ENCODE measurements around the gene LURAP1L. TPM values are rescaled to one million over a fixed set of nuclear protein-coding genes. Genes with fewer than 3 reads are reported as not detected.
A peak's percentile ranks its signal among the peaks of the same experiment; 100 is the strongest.

LURAP1L gene
- total and polyA plus RNA-seq, 2 of the 4 experiments (the other 2 are of a cell fraction), result 6.1 to 10.6 TPM

DNA sequence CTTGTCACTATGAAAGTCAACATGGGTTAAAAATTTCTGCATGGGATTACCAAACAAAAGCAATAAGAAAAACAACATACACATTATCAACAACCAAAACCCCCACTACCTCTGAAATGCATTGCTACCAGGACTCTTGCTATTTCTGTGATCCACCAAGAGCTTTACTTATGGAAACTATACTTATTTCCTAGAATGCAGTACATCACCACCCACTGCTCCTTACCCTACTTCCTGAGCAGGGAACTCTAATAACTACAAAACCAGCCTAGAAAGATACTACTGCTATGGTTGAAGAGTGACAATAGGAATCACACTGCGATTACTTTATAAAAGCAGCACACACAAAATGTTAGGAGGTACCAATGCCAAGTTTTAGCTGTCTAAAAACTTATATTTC lies 22.2 kb downstream of the LURAP1L start:
- no peak overlapping the region for H2BK20ac ChIP-seq (ENCODE audit: low read depth, low read length)

More for the DNA sequence above, 22.2 kb downstream of the LURAP1L start:
- H3K4me2 ChIP-seq (ENCODE audit: low read depth, low read length), result no peak overlapping the region
- H3K36me3 ChIP-seq (ENCODE audit: control insufficient read depth, insufficient read depth, low read length), result no peaks in the 10 kb centered on the region; the same call in 1 of the 2 replicates
- WGBS, 2 experiments (ENCODE audit: extremely low coverage in 2 of 2, insufficient read length in 1 of 2), result no CpG with 5 or more reads among the region's 1 CpG
- no peak overlapping the region for H2BK120ac ChIP-seq (ENCODE audit: low read depth, low read length)
- ChIA-PET CTCF (interaction anchor here (1.2 to 1.3 kb wide), 2 partner anchors 13 to 21 kb away, joined by 3 to 4 read pairs; no protein-coding TSS in a partner anchor), POLR2A (ENCODE audit: unreplicated experiment) (no interaction called here)
- TF ChIP-seq, protein P1, sequence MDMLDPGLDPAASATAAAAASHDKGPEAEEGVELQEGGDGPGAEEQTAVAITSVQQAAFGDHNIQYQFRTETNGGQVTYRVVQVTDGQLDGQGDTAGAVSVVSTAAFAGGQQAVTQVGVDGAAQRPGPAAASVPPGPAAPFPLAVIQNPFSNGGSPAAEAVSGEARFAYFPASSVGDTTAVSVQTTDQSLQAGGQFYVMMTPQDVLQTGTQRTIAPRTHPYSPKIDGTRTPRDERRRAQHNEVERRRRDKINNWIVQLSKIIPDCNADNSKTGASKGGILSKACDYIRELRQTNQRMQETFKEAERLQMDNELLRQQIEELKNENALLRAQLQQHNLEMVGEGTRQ (IDR thresholded peaks at IDR 0.05; ENCODE audit: low read depth, low read length), result no peak
- TF ChIP-seq MAFK (IDR thresholded peaks at IDR 0.05; ENCODE audit: low read depth, low read length), result no peak
- no peak for TF ChIP-seq RAD21 (IDR thresholded peaks at IDR 0.05; ENCODE audit: low read length)
- TF ChIP-seq RCOR1 (IDR thresholded peaks at IDR 0.05; ENCODE audit: insufficient replicate concordance, low read length), result no peak
- TF ChIP-seq, protein P2, sequence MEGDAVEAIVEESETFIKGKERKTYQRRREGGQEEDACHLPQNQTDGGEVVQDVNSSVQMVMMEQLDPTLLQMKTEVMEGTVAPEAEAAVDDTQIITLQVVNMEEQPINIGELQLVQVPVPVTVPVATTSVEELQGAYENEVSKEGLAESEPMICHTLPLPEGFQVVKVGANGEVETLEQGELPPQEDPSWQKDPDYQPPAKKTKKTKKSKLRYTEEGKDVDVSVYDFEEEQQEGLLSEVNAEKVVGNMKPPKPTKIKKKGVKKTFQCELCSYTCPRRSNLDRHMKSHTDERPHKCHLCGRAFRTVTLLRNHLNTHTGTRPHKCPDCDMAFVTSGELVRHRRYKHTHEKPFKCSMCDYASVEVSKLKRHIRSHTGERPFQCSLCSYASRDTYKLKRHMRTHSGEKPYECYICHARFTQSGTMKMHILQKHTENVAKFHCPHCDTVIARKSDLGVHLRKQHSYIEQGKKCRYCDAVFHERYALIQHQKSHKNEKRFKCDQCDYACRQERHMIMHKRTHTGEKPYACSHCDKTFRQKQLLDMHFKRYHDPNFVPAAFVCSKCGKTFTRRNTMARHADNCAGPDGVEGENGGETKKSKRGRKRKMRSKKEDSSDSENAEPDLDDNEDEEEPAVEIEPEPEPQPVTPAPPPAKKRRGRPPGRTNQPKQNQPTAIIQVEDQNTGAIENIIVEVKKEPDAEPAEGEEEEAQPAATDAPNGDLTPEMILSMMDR (conservative IDR thresholded peaks at IDR 0.05; ENCODE audit: low read depth, low read length), result no peak
- no peak overlapping the region for H3K27ac ChIP-seq (ENCODE audit: insufficient read depth, low read length)
- peak overlapping the region; percentile 52; the same call in 1 of the 2 replicates for H4K5ac ChIP-seq (ENCODE audit: low read depth, low read length)
- no peak overlapping the region for H3K56ac ChIP-seq (ENCODE audit: extremely low read depth, insufficient read depth, low read length)
- intact Hi-C loops (cut with micrococcal nuclease) (no loop called here), dilution Hi-C loops (cut with HindIII; ENCODE audit: low sequenced_read_pairs, unreplicated experiment) (no loop called here), in situ Hi-C loops (cut with MboI; ENCODE audit: low sequenced_read_pairs) (no loop called here)
- no peaks in the 10 kb centered on the region for H3K9me3 ChIP-seq (ENCODE audit: control insufficient read depth, insufficient read depth, low read length)
- no peaks in the 10 kb centered on the region for H3K27me3 ChIP-seq (ENCODE audit: control insufficient read depth, insufficient read depth, low read length)
- H2AK9ac ChIP-seq (replicated peaks; ENCODE audit: low read depth, low read length, poor library complexity), result no peak overlapping the region
- peaks cover 0 to under 1% of the 10 kb centered on the region in 2 experiments; a peak in 1 of 4 replicates for H3K79me1 ChIP-seq (ENCODE audit: low read depth in 1 of 2, low read length in 2 of 2)
- no TSS peak for BruUV-seq (replicated peaks)
- no peak overlapping the region for H3K14ac ChIP-seq (replicated peaks; ENCODE audit: low read depth, low read length)
- peaks cover 3% of the 10 kb centered on the region; the same call in 1 of the 2 replicates for H3K4me1 ChIP-seq (ENCODE audit: control insufficient read depth, insufficient read depth, low read length)
- H3K23ac ChIP-seq (ENCODE audit: low read depth, low read length), result no peak overlapping the region
- no peak overlapping the region for H2BK5ac ChIP-seq (ENCODE audit: low read depth, low read length, poor library complexity, severe bottlenecking)
- H3K4ac ChIP-seq (ENCODE audit: low read depth, low read length), result no peak overlapping the region
- H2AK5ac ChIP-seq (ENCODE audit: low read depth, low read length), result no peak overlapping the region
- peak overlapping the region in 1 of 2 experiments; percentile 26; a peak in 1 of 4 replicates for H4K8ac ChIP-seq (ENCODE audit: low read depth in 2 of 2, low read length in 2 of 2)
- no peak for DNase-seq
- no peak overlapping the region for H2BK15ac ChIP-seq (ENCODE audit: low read depth, low read length)
- ATAC-seq (ENCODE audit: low read depth), result no peak
- no peak overlapping the region for H2AFZ ChIP-seq (replicated peaks; ENCODE audit: low read length, poor library complexity)
- H3K9ac ChIP-seq (ENCODE audit: low read depth, low read length), result no peak overlapping the region
- H3K9me1 ChIP-seq (ENCODE audit: insufficient read depth, low read length), result no peaks in the 10 kb centered on the region
- peak overlapping the region; percentile 33 for H3K18ac ChIP-seq (ENCODE audit: low read depth, low read length)
- no peaks in the 10 kb centered on the region for H4K20me1 ChIP-seq (ENCODE audit: insufficient read depth, low read length)
- no peak overlapping the region for H3K4me3 ChIP-seq (ENCODE audit: insufficient read depth, low read depth, low read length)
- H4K91ac ChIP-seq (ENCODE audit: insufficient read depth, low read depth, low read length), result no peak overlapping the region

All from IMR-90 (cell line).